ENCODE results near the gene SHPK. TPM values are rescaled to one million over a fixed set of nuclear protein-coding genes. Genes with fewer than 3 reads are reported as not detected.

The SHPK gene
- total RNA-seq: 8.4 and 10.2 TPM in 2 replicates

GRCh38 chr17:3636154-3636907 is at the start of gene SHPK, which contains the start of gene CTNS:
Gene SHPK (minus strand): TSS chr17:3636250. CDS start chr17:3636219, 31 bp downstream.
Gene CTNS (plus strand): TSS chr17:3636760. CDS start chr17:3640207, 3,447 bp downstream.

GRCh38 chr17:3668279-3669084 is 32.4 kb upstream of the SHPK start, which contains the start of the genes EMC6 and TAX1BP3:
Gene EMC6 (plus strand): TSS chr17:3668812. CDS start chr17:3669147, 335 bp downstream.
Gene TAX1BP3 (minus strand): TSS chr17:3668578. CDS start chr17:3668526, 52 bp downstream.

Other genes starting within 250 kb of the SHPK start
- gene OR3A2, start 249.9 kb downstream of the SHPK start, total RNA-seq: 0.20 TPM in 1 of 2 replicates, not detected in the other
- gene OR1E1, start 237.8 kb downstream of the SHPK start, total RNA-seq: not detected in 2 replicates
- 0.10 TPM in 1 of 2 replicates, not detected in the other for gene OR3A3, start 224.9 kb downstream of the SHPK start, total RNA-seq
- 0.07 TPM in 1 of 2 replicates, not detected in the other for gene OR1E2, start 202.4 kb downstream of the SHPK start, total RNA-seq
- 0.13 and 0.26 TPM in 2 replicates for gene SPATA22, start 164.4 kb downstream of the SHPK start, total RNA-seq
- gene ASPA, start 160.3 kb downstream of the SHPK start, total RNA-seq: 0.07 and 1.2 TPM in 2 replicates
- 1.4 and 2.3 TPM in 2 replicates for gene TRPV3, start 78.4 kb downstream of the SHPK start, total RNA-seq
- 2.0 and 2.8 TPM in 2 replicates for gene TRPV1, start 26.8 kb downstream of the SHPK start, total RNA-seq
- 24.6 and 31.3 TPM in 2 replicates for gene CTNS, start 510 bp upstream of the SHPK start, total RNA-seq
- 159 and 217 TPM in 2 replicates for gene TAX1BP3, start 32.3 kb upstream of the SHPK start, total RNA-seq
- 10.2 and 11.0 TPM in 2 replicates for gene EMC6, start 32.6 kb upstream of the SHPK start, total RNA-seq
- gene P2RX5, start 59.9 kb upstream of the SHPK start, total RNA-seq: 0.85 and 7.1 TPM in 2 replicates
- 1.1 and 1.9 TPM in 2 replicates for gene HASPIN, start 87.7 kb upstream of the SHPK start, total RNA-seq
- 10.4 and 12.4 TPM in 2 replicates for gene ITGAE, start 164.9 kb upstream of the SHPK start, total RNA-seq
- 17.4 and 20.1 TPM in 2 replicates for gene NCBP3, start 210.0 kb upstream of the SHPK start, total RNA-seq

Data from smooth muscle cell of the pulmonary artery (primary cell).